ENCODE results near the gene AK9.

AK9 gene

DNA sequence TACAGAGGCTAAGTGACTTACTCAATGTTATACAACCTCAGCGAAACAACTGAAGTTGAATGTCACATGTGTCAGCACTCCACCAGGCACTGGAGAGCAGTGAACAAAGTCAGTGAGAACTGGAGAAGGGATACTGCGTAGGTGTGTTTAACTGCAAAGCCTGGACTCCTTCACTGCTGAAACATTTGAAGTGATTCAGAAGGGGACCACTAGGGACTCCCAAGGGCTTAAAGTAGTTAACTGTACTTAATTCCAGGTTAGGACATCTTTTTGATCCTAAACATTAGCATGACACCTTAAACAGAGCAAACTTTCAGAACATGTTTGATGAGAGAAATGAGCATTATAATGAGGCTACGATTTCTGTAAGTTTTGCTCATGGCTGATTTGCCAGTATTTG lies 163.0 kb downstream of the AK9 start:
- H4K20me1 ChIP-seq (ENCODE audit: insufficient read depth, low read length, poor library complexity, severe bottlenecking): no peaks in the 10 kb centered on the region
- H3K4me3 ChIP-seq (ENCODE audit: low read length, poor library complexity, severe bottlenecking): no peak overlapping the region
- no peak overlapping the region for H2AFZ ChIP-seq (ENCODE audit: low read length)
- no peaks in the 10 kb centered on the region for H3K4me1 ChIP-seq (ENCODE audit: insufficient read depth, low read length, poor library complexity, severe bottlenecking)
- no peaks in the 10 kb centered on the region for H3K27me3 ChIP-seq (ENCODE audit: insufficient read depth, low read length, poor library complexity, severe bottlenecking)
- no peak overlapping the region for H3K9ac ChIP-seq (ENCODE audit: low read depth, low read length, poor library complexity, severe bottlenecking)
- H3K9me3 ChIP-seq (ENCODE audit: insufficient read depth, low read depth, low read length): peaks cover 8% of the 10 kb centered on the region; the same call in 1 of the 2 replicates
- H3K4me2 ChIP-seq (ENCODE audit: low read depth, low read length, poor library complexity, severe bottlenecking): no peak overlapping the region
- no peaks in the 10 kb centered on the region for H3K79me2 ChIP-seq (ENCODE audit: insufficient read depth, low read length)
- H3K36me3 ChIP-seq (ENCODE audit: insufficient read depth, low read length): no peaks in the 10 kb centered on the region
- no peaks in the 10 kb centered on the region for H3F3A ChIP-seq (ENCODE audit: low read depth)
- TF ChIP-seq, protein P1, sequence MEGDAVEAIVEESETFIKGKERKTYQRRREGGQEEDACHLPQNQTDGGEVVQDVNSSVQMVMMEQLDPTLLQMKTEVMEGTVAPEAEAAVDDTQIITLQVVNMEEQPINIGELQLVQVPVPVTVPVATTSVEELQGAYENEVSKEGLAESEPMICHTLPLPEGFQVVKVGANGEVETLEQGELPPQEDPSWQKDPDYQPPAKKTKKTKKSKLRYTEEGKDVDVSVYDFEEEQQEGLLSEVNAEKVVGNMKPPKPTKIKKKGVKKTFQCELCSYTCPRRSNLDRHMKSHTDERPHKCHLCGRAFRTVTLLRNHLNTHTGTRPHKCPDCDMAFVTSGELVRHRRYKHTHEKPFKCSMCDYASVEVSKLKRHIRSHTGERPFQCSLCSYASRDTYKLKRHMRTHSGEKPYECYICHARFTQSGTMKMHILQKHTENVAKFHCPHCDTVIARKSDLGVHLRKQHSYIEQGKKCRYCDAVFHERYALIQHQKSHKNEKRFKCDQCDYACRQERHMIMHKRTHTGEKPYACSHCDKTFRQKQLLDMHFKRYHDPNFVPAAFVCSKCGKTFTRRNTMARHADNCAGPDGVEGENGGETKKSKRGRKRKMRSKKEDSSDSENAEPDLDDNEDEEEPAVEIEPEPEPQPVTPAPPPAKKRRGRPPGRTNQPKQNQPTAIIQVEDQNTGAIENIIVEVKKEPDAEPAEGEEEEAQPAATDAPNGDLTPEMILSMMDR (conservative IDR thresholded peaks at IDR 0.05; ENCODE audit: low read length): peak; percentile 66
- no peak for TF ChIP-seq EZH2phosphoT487 (IDR thresholded peaks at IDR 0.05; ENCODE audit: borderline replicate concordance)
- no peaks in the 10 kb centered on the region for H3K9me2 ChIP-seq (replicated peaks; ENCODE audit: low read depth, low read length)

DNA sequence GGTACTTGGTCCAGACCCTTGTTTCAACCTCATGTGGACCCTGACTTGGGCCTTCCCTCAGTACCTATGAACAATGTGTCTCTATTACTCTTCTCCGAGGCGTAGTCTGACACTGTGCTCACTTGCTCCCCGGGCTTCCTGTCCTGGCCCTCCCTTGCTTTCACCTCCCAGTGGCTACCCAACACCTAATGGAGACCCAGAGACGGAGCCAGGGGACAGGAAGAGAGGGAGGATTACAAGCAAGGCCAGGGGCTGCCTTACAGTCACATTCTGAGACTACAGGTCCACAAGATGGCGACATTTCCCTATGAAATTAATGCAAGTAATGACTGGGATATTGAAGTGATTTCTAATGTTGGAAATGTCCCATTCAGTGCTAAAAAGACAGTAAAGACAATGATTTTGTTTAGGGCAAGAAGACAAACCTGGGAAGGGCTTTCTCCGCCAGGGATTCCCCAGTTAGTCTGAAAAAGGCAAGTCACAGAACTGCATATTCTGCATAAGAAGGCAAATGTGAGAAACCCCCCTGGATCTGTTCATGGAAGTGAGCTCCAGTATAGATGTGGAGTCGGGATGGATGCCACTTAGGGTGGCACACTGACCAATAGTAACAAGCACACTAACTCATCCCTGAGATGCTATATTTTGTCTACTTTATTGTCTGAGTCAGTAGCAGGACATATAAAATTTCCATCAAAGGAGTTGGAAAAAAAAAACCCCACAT lies 163.9 kb downstream of the AK9 start:
- Histone ChIP-seq H3K9me2 (replicated peaks; ENCODE audit: low read depth, low read length) (no peaks in the 10 kb centered on the region), H3K79me2 (ENCODE audit: insufficient read depth, low read length) (no peaks in the 10 kb centered on the region), H3K4me2 (ENCODE audit: low read depth, low read length, poor library complexity, severe bottlenecking) (no peak overlapping the region), H3K9ac (ENCODE audit: low read depth, low read length, poor library complexity, severe bottlenecking) (no peak overlapping the region), H3K27me3 (ENCODE audit: insufficient read depth, low read length, poor library complexity, severe bottlenecking) (no peaks in the 10 kb centered on the region), H3K9me3 (ENCODE audit: insufficient read depth, low read depth, low read length) (peaks cover 8% of the 10 kb centered on the region; the same call in 1 of the 2 replicates), H3K4me1 (ENCODE audit: insufficient read depth, low read length, poor library complexity, severe bottlenecking) (no peaks in the 10 kb centered on the region), H3K4me3 (ENCODE audit: low read length, poor library complexity, severe bottlenecking) (no peak overlapping the region), H3F3A (ENCODE audit: low read depth) (no peaks in the 10 kb centered on the region), H2AFZ (ENCODE audit: low read length) (peak overlapping the region; percentile 56; the same call in 1 of the 2 replicates), H4K20me1 (ENCODE audit: insufficient read depth, low read length, poor library complexity, severe bottlenecking) (no peaks in the 10 kb centered on the region), H3K36me3 (ENCODE audit: insufficient read depth, low read length) (no peaks in the 10 kb centered on the region)
- TF ChIP-seq, protein P1 (conservative IDR thresholded peaks at IDR 0.05; ENCODE audit: low read length): peak; percentile 88
- no peak for TF ChIP-seq EZH2phosphoT487 (IDR thresholded peaks at IDR 0.05; ENCODE audit: borderline replicate concordance)

DNA sequence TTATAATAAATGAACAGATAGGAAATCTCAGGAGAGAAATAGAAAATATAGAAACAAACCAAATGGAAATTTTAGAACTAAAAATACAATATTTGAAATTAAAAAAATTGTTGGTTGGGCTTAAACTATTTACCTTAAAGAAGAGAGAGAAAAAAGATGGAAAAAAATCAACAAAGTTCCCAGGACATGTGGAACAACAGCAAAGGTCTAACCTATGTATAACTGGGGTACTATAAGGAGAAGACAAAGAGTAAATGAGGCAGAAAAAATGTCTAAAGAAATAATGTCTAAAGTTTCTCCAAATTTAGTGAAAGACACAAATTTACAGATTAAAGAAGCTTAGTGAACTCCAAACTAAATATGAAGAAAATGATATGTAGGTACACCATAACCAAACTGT lies 166.9 kb downstream of the AK9 start:
- H3K4me3 ChIP-seq (ENCODE audit: low read length, poor library complexity, severe bottlenecking): no peak overlapping the region
- H3K4me1 ChIP-seq (ENCODE audit: insufficient read depth, low read length, poor library complexity, severe bottlenecking): no peaks in the 10 kb centered on the region
- no peaks in the 10 kb centered on the region for H3K27me3 ChIP-seq (ENCODE audit: insufficient read depth, low read length, poor library complexity, severe bottlenecking)
- H2AFZ ChIP-seq (ENCODE audit: low read length): no peak overlapping the region
- H3K4me2 ChIP-seq (ENCODE audit: low read depth, low read length, poor library complexity, severe bottlenecking): no peak overlapping the region
- no peaks in the 10 kb centered on the region for H4K20me1 ChIP-seq (ENCODE audit: insufficient read depth, low read length, poor library complexity, severe bottlenecking)
- H3K36me3 ChIP-seq (ENCODE audit: insufficient read depth, low read length): no peaks in the 10 kb centered on the region
- peaks cover 8% of the 10 kb centered on the region; the same call in 1 of the 2 replicates for H3K9me3 ChIP-seq (ENCODE audit: insufficient read depth, low read depth, low read length)
- H3K79me2 ChIP-seq (ENCODE audit: insufficient read depth, low read length): no peaks in the 10 kb centered on the region
- H3F3A ChIP-seq (ENCODE audit: low read depth): 0 out of 2 replicates have a peak, but pooled peaks cover 4% of the 10 kb centered on the region
- no peaks in the 10 kb centered on the region for H3K9me2 ChIP-seq (replicated peaks; ENCODE audit: low read depth, low read length)
- H3K9ac ChIP-seq (ENCODE audit: low read depth, low read length, poor library complexity, severe bottlenecking): no peak overlapping the region
- no peak for TF ChIP-seq EZH2phosphoT487 (IDR thresholded peaks at IDR 0.05; ENCODE audit: borderline replicate concordance)
- TF ChIP-seq, protein P1 (conservative IDR thresholded peaks at IDR 0.05; ENCODE audit: low read length): no peak
